GM12878 (cell line): Measurements from ENCODE around the gene RIOK1. TPM values are rescaled to one million over a fixed set of nuclear protein-coding genes. Genes with fewer than 3 reads are reported as not detected.

ENCODE experiments used
- ATAC-seq: fragments of 200-7000 bp; cut with Tn5 transposase; 3 replicates; pipeline ENCODE4 v1.9.1; 2020; ENCODE audit warnings: mild to moderate bottlenecking, moderate library complexity
- BruUV-seq: library from RNA; stranded (reverse); fragments of 400-500 nt; replicated peaks from 2 replicates; lab custom pipeline; 2021; lab: Mats Ljungman, UMichigan
- CTCF ChIA-PET: fragments of 300-600 bp; sonication (Branson Sonifier 250); formaldehyde crosslinking; extraction: SDS; loops from one replicate; lab custom pipeline; 2021; ENCODE audit warnings: inconsistent platforms; lab: Yijun Ruan, JAX
- POLR2A ChIA-PET: fragments of 350-600 bp; formaldehyde crosslinking; extraction: SDS; loops from one replicate; lab custom pipeline; 2021; ENCODE audit warnings: inconsistent platforms; lab: Charles Lee
- RAD21 ChIA-PET: fragments of 300-600 bp; sonication (Branson Sonifier 250); formaldehyde crosslinking; loops from one replicate; lab custom pipeline; 2023; ENCODE audit warnings: antibody characterized with exemption; ENCODE audit not compliant: unreplicated experiment; lab: Charles Lee
- SMC1A ChIA-PET: fragments of 300-600 bp; sonication (Branson Sonifier 250); formaldehyde crosslinking; loops from one replicate; lab custom pipeline; 2023; ENCODE audit not compliant: unreplicated experiment, uncharacterized antibody; lab: Charles Lee
- DNase-seq: peaks from one replicate; pipeline ENCODE4 v3.0.0-alpha.2; 2011; ENCODE audit warnings: low read depth, low spot score
- FAIRE-seq: peaks from 3 replicates; lab custom pipeline; 2011; peaks lifted over from hg19 to GRCh38; lab: Jason Lieb, UNC
- H2AFZ ChIP-seq: 2 replicates; pipeline ENCODE4 v1.6.0; 2011; ENCODE audit warnings: low read depth, low read length, control low read depth; ENCODE audit not compliant: control insufficient read depth
- H3K27ac ChIP-seq: 2 replicates; pipeline ENCODE4 v1.5.1; 2011; ENCODE audit warnings: control low read depth; ENCODE audit not compliant: control insufficient read depth, insufficient read depth
- H3K27me3 ChIP-seq, 2 experiments: replicated peaks in 1 of 2; 2 replicates each; pipeline versions ENCODE4 v1.6.0 to v1.6.1; 2011; ENCODE audit warnings: low read length in 1 of 2; ENCODE audit not compliant: control insufficient read depth in 2 of 2, insufficient read depth in 2 of 2
- H3K36me3 ChIP-seq, 2 experiments: 2 replicates each; pipeline ENCODE4 v1.5.1; 2011; ENCODE audit warnings: low read length in 1 of 2; ENCODE audit not compliant: control insufficient read depth in 2 of 2, insufficient read depth in 2 of 2
- H3K4me1 ChIP-seq: 2 replicates; pipeline ENCODE4 v1.6.1; 2011; ENCODE audit warnings: mild to moderate bottlenecking, low read length, moderate library complexity, mixed read lengths; ENCODE audit not compliant: control insufficient read depth, insufficient read depth
- H3K4me2 ChIP-seq: 2 replicates; pipeline ENCODE4 v1.6.0; 2011; ENCODE audit warnings: control low read depth; ENCODE audit not compliant: control insufficient read depth, insufficient read depth
- H3K4me3 ChIP-seq: fragments of 200-600 bp; sonication (generic); 2 replicates; pipeline ENCODE4 v1.5.1; 2016
- H3K79me2 ChIP-seq: 2 replicates; pipeline ENCODE4 v1.6.0; 2011; ENCODE audit warnings: low read length; ENCODE audit not compliant: control insufficient read depth, insufficient read depth
- H3K9ac ChIP-seq: 2 replicates; pipeline ENCODE4 v1.8.0; 2011; ENCODE audit warnings: low read length, control low read depth, mixed read lengths; ENCODE audit not compliant: control insufficient read depth, insufficient read depth
- H3K9me3 ChIP-seq: replicated peaks from 3 replicates; pipeline ENCODE4 v1.5.1; 2011; ENCODE audit warnings: mild to moderate bottlenecking, low read length; ENCODE audit not compliant: control insufficient read depth, insufficient read depth
- H4K20me1 ChIP-seq: 2 replicates; pipeline ENCODE4 v1.6.0; 2011; ENCODE audit not compliant: control insufficient read depth, insufficient read depth
- BHLHE40 ChIP-seq, 2 experiments: fragments of 450-650 bp in 1 of 2; IDR thresholded peaks; 2 replicates each; pipeline ENCODE4 v1.6.1; 2011 to 2017; ENCODE audit warnings: low read depth in 2 of 2, borderline replicate concordance in 1 of 2, improper control_type of control experiment in 1 of 2, low read length in 1 of 2, mild to moderate bottlenecking in 1 of 2
- CHD1 ChIP-seq: IDR thresholded peaks from 2 replicates; pipeline ENCODE4 v1.6.1; 2012; ENCODE audit warnings: low read depth, low read length, improper control_type of control experiment
- CREM ChIP-seq: IDR thresholded peaks from 2 replicates; pipeline ENCODE4 v1.6.1; 2014; ENCODE audit warnings: antibody characterized with exemption, low read depth
- KAT2A ChIP-seq: conservative IDR thresholded peaks from 2 replicates; pipeline ENCODE4 v1.6.1; 2011; ENCODE audit warnings: low read depth, low read length; ENCODE audit not compliant: control insufficient read depth
- POLR2A ChIP-seq: IDR thresholded peaks from 2 replicates; pipeline ENCODE4 v1.6.1; 2011; ENCODE audit warnings: low read depth, mild to moderate bottlenecking, low read length
- RAD21 ChIP-seq: IDR thresholded peaks from 2 replicates; pipeline ENCODE4 v1.6.1; 2011; ENCODE audit warnings: mild to moderate bottlenecking, low read depth, low read length, moderate library complexity; ENCODE audit not compliant: insufficient read depth
- RBBP5 ChIP-seq: fragments of 200-600 bp; sonication (generic); conservative IDR thresholded peaks from 2 replicates; pipeline ENCODE4 v1.6.1; 2016
- RFX5 ChIP-seq: IDR thresholded peaks from 2 replicates; pipeline ENCODE4 v1.6.1; 2011; ENCODE audit warnings: low read depth, low read length, improper control_type of control experiment
- TARDBP ChIP-seq: IDR thresholded peaks from 2 replicates; pipeline ENCODE4 v1.6.1; 2016; ENCODE audit warnings: borderline replicate concordance
- ZBED1 ChIP-seq: IDR thresholded peaks from 2 replicates; pipeline ENCODE4 v1.6.1; 2016; ENCODE audit warnings: borderline replicate concordance
- ZNF384 ChIP-seq: IDR thresholded peaks from 2 replicates; pipeline ENCODE4 v1.6.1; 2012; ENCODE audit warnings: low read depth, mild to moderate bottlenecking, low read length, improper control_type of control experiment, borderline replicate concordance
- WGBS: methylation state at CpG from one replicate; pipeline ENCODE4 v1.1.6; 2016; ENCODE audit warnings: low lambda C conversion rate; ENCODE audit not compliant: insufficient replicate concordance, insufficient coverage; ENCODE audit errors: missing lambda C conversion rate; 5-methylcytosine and 5-hydroxymethylcytosine counted together
- in situ Hi-C: fragments of 300-500 bp; cut with MboI; formaldehyde crosslinking; loops from 9 replicates; pipeline ENCODE4 v1.14.3; 2018; ENCODE audit warnings: mixed read lengths
- intact Hi-C: fragments of 100-400 bp; cut with micrococcal nuclease; formaldehyde crosslinking; loops from one replicate; pipeline ENCODE4 v1.14.2; 2022; ENCODE audit not compliant: unreplicated experiment
- polyA plus RNA-seq, 11 experiments: library from polyadenylated mRNA; depleted of rRNA in 4 of 11; unstranded in 6 of 11; stranded (reverse) in 5 of 11; fragments of >200 nt; fragmentation: Nextera tagmentation in 4 of 11; fragmentation: Illumina TruSeq in 1 of 11; extraction: Ambion mirVana in 4 of 11; extraction: Trizol in 1 of 11; gene quantifications; 1 replicate in 1 of 11; 2 replicates in 10 of 11; pipeline versions ENCODE4 v1.2.1 to v1.2.3, GENCODE V29; 2011 to 2016; ENCODE audit warnings: inconsistent platforms in 2 of 11, missing spikeins in 2 of 11, low read depth in 1 of 11
- total RNA-seq, 4 experiments: library from RNA; depleted of rRNA in 3 of 4; stranded (reverse); fragments of >200 nt in 3 of 4; fragmentation: Illumina TruSeq in 1 of 4; extraction: Trizol in 1 of 4; gene quantifications; 2 replicates each; pipeline versions ENCODE4 v1.2.1 to v1.2.3, GENCODE V29; 2013 to 2021
- TF ChIP-seq, protein P1 (sequence below): fragments of 150-350 bp; IDR thresholded peaks from 2 replicates; pipeline ENCODE4 v1.6.1; 2016; ENCODE audit warnings: low read depth, low read length
- TF ChIP-seq, protein P2 (sequence below): fragments of 450-650 bp; IDR thresholded peaks from 2 replicates; pipeline ENCODE4 v1.6.1; 2016; ENCODE audit warnings: mild to moderate bottlenecking

RIOK1 gene
- total and polyA plus RNA-seq, 10 of the 15 experiments (the other 5 are each of a cell fraction or from before 2014, with no cell fraction given) = 16.1 to 44.6 (median 33.7) TPM

DNA sequence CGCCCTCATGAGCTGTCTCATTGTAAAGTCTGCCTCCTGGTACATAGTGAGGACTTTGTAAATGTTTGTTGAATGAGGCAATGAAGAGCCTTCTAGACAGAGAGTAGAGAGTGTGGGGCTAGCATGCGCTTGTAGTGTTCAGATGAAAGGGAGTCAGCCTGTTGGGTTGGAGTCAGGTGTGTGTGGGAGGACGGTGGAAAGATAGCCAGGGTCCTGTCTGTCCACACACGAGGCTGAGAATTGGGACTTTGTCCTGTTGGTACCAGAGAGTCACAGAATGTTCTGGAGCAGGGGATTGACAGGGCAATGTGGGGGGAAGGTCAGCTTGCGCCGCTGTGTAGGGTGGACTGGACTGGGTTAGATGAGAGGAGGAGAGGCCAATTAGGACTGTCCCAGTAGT, 58.6 kb downstream of the RIOK1 start:
- no TSS peak for BruUV-seq
- no peaks in the 10 kb centered on the region for H3K79me2 ChIP-seq
- WGBS = 66% methylated on average over 6 of the region's 6 CpGs
- no peak overlapping the region for H3K9ac ChIP-seq
- no peak overlapping the region for H2AFZ ChIP-seq
- ChIA-PET CTCF (no interaction called here), RAD21 (no interaction called here), POLR2A (no interaction called here), SMC1A (no interaction called here)
- no peak overlapping the region for H3K4me2 ChIP-seq
- intact Hi-C loops (no loop called here), in situ Hi-C loops (no loop called here)
- H3K4me3 ChIP-seq = no peak overlapping the region
- no peaks in the 10 kb centered on the region for H3K9me3 ChIP-seq
- H3K27me3 ChIP-seq = no peaks in the 10 kb centered on the region; a peak in 1 of 4 replicates
- ATAC-seq = no peak
- H4K20me1 ChIP-seq = no peaks in the 10 kb centered on the region
- H3K4me1 ChIP-seq = no peaks in the 10 kb centered on the region
- DNase-seq = no peak
- no peak overlapping the region for H3K27ac ChIP-seq
- no peak for FAIRE-seq
- H3K36me3 ChIP-seq = no peaks in the 10 kb centered on the region
- TF ChIP-seq CHD1 = no peak
- TF ChIP-seq, protein P1, sequence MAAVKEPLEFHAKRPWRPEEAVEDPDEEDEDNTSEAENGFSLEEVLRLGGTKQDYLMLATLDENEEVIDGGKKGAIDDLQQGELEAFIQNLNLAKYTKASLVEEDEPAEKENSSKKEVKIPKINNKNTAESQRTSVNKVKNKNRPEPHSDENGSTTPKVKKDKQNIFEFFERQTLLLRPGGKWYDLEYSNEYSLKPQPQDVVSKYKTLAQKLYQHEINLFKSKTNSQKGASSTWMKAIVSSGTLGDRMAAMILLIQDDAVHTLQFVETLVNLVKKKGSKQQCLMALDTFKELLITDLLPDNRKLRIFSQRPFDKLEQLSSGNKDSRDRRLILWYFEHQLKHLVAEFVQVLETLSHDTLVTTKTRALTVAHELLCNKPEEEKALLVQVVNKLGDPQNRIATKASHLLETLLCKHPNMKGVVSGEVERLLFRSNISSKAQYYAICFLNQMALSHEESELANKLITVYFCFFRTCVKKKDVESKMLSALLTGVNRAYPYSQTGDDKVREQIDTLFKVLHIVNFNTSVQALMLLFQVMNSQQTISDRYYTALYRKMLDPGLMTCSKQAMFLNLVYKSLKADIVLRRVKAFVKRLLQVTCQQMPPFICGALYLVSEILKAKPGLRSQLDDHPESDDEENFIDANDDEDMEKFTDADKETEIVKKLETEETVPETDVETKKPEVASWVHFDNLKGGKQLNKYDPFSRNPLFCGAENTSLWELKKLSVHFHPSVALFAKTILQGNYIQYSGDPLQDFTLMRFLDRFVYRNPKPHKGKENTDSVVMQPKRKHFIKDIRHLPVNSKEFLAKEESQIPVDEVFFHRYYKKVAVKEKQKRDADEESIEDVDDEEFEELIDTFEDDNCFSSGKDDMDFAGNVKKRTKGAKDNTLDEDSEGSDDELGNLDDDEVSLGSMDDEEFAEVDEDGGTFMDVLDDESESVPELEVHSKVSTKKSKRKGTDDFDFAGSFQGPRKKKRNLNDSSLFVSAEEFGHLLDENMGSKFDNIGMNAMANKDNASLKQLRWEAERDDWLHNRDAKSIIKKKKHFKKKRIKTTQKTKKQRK = no peak
- TF ChIP-seq RAD21 = no peak
- no peak for TF ChIP-seq RFX5
- no peak for TF ChIP-seq ZNF384
- TF ChIP-seq TARDBP = no peak
- no peak for TF ChIP-seq RBBP5
- TF ChIP-seq CREM = no peak
- no peak for TF ChIP-seq POLR2A
- TF ChIP-seq ZBED1 = no peak
- no peak for TF ChIP-seq BHLHE40 (IDR thresholded peaks at IDR 0.05; ENCODE audit: borderline replicate concordance in 1 of 2, low read depth in 2 of 2, low read length in 1 of 2)
- TF ChIP-seq, protein P2, sequence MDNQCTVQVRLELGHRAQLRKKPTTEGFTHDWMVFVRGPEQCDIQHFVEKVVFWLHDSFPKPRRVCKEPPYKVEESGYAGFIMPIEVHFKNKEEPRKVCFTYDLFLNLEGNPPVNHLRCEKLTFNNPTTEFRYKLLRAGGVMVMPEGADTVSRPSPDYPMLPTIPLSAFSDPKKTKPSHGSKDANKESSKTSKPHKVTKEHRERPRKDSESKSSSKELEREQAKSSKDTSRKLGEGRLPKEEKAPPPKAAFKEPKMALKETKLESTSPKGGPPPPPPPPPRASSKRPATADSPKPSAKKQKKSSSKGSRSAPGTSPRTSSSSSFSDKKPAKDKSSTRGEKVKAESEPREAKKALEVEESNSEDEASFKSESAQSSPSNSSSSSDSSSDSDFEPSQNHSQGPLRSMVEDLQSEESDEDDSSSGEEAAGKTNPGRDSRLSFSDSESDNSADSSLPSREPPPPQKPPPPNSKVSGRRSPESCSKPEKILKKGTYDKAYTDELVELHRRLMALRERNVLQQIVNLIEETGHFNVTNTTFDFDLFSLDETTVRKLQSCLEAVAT = no peak
- no peak for TF ChIP-seq KAT2A
- TF ChIP-seq, all 136 proteins: peak for 0
